Amniotic epithelial cell (primary cell): ENCODE data around the gene PSAP.

Source experiments
- DNase-seq: peaks from one replicate; pipeline ENCODE4 v3.0.0-alpha.2; 2010; ENCODE audit warnings: low read depth

Gene PSAP

GRCh38 chr10:71783917-71784678 is 67.0 kb downstream of the PSAP start:
- DNase-seq: no peak

GRCh38 chr10:71782917-71783490 is 68.0 kb downstream of the PSAP start:
- no peak for DNase-seq

GRCh38 chr10:71782221-71782916 is 68.7 kb downstream of the PSAP start:
- DNase-seq: no peak

- DNase-seq: no peak
Observed at GRCh38 chr10:71780719-71781118, 70.3 kb downstream of the PSAP start.

GRCh38 chr10:71780156-71780555 is 70.9 kb downstream of the PSAP start:
- no peak for DNase-seq

- no peak for DNase-seq
Observed at GRCh38 chr10:71779641-71780040, 71.4 kb downstream of the PSAP start.

GRCh38 chr10:71778071-71778825 is 72.8 kb downstream of the PSAP start:
- DNase-seq: no peak

GRCh38 chr10:71777213-71777985 is 73.7 kb downstream of the PSAP start:
- no peak for DNase-seq

GRCh38 chr10:71776481-71776925 is 74.5 kb downstream of the PSAP start:
- no peak for DNase-seq

GRCh38 chr10:71774916-71775702 is 75.9 kb downstream of the PSAP start:
- peak; percentile 61 for DNase-seq

GRCh38 chr10:71773221-71773971 is 77.7 kb downstream of the PSAP start, which contains the start of gene VSIR:
Gene VSIR, minus strand, starts transcription at chr10:71773520. Its CDS starts 81 bp downstream, at chr10:71773439.
- DNase-seq: peak; percentile 70

- no peak for DNase-seq
Observed at GRCh38 chr10:71772832-71773220, 78.2 kb downstream of the PSAP start.

- peak; percentile 71 for DNase-seq
Observed at GRCh38 chr10:71771821-71772617, 79.0 kb downstream of the PSAP start.

GRCh38 chr10:71771204-71771603 is 79.8 kb downstream of the PSAP start:
- peak; percentile 45 for DNase-seq

GRCh38 chr10:71770789-71771188 is 80.3 kb downstream of the PSAP start:
- peak; percentile 92 for DNase-seq

GRCh38 chr10:71770255-71770654 is 80.8 kb downstream of the PSAP start:
- peak; percentile 85 for DNase-seq

GRCh38 chr10:71769279-71769823 is 81.7 kb downstream of the PSAP start:
- DNase-seq: peak; percentile 29

- DNase-seq: no peak
Observed at GRCh38 chr10:71767420-71768035, 83.5 kb downstream of the PSAP start.
